Fibroblast of mammary gland (primary cell): ENCODE measurements around the gene AKTIP.

ENCODE experiments used
- DNase-seq: peaks from one replicate; pipeline ENCODE4 v3.0.0-alpha.2; 2010; ENCODE audit warnings: low read depth
- H3K4me3 ChIP-seq: 2 replicates; pipeline ENCODE4 v1.5.1; 2011; ENCODE audit warnings: low read depth, mild to moderate bottlenecking, low read length, moderate library complexity; ENCODE audit not compliant: control insufficient read depth
- TF ChIP-seq, protein P1 (sequence below): conservative IDR thresholded peaks from 2 replicates; pipeline ENCODE4 v1.5.1; 2011; ENCODE audit warnings: low read depth, low read length, inconsistent platforms; ENCODE audit not compliant: control insufficient read depth, insufficient read depth

The AKTIP gene

DNA sequence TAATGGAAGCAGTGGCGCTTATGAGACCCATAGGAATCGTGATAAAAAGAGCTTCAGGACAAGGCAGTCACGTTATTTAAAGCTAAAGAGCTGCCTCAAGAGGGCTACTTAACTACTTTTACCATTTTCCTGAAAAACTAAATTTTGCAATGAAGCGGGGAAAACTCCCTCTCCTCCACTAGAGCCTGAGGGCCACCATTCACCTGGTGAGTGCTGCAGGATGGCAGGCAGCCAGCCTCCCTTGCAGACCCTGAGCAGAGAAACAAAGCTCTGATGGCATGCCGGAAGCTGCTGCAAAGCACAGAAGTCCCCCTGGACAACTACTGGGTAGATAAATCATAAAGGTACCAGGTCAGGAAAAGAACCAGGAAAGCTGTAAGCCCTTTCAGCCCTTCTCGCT is 8.4 kb downstream of the AKTIP start:
- no peak overlapping the region for H3K4me3 ChIP-seq
- TF ChIP-seq, protein P1, sequence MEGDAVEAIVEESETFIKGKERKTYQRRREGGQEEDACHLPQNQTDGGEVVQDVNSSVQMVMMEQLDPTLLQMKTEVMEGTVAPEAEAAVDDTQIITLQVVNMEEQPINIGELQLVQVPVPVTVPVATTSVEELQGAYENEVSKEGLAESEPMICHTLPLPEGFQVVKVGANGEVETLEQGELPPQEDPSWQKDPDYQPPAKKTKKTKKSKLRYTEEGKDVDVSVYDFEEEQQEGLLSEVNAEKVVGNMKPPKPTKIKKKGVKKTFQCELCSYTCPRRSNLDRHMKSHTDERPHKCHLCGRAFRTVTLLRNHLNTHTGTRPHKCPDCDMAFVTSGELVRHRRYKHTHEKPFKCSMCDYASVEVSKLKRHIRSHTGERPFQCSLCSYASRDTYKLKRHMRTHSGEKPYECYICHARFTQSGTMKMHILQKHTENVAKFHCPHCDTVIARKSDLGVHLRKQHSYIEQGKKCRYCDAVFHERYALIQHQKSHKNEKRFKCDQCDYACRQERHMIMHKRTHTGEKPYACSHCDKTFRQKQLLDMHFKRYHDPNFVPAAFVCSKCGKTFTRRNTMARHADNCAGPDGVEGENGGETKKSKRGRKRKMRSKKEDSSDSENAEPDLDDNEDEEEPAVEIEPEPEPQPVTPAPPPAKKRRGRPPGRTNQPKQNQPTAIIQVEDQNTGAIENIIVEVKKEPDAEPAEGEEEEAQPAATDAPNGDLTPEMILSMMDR, result no peak
- DNase-seq, result no peak

DNA sequence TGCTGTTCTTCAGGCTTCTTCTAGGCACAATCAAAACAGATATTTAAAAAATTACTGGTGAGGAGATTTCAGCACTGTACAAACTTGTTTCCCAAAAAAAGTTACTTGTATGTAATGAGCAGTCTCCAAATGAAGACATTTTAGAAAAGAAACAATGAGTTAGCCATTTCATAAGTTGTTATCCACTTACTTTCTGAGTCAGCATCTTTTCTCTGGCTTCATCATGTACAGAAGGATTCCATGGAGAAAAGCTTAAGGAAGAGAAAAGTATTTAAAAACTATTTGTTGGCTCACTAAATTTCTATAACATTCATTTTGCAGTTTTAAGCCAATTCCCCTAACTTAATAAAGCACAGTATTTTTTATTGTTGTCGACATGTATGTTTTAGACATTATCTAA is 10.5 kb downstream of the AKTIP start:
- no peak overlapping the region for H3K4me3 ChIP-seq
- TF ChIP-seq, protein P1, result no peak
- DNase-seq, result no peak

DNA sequence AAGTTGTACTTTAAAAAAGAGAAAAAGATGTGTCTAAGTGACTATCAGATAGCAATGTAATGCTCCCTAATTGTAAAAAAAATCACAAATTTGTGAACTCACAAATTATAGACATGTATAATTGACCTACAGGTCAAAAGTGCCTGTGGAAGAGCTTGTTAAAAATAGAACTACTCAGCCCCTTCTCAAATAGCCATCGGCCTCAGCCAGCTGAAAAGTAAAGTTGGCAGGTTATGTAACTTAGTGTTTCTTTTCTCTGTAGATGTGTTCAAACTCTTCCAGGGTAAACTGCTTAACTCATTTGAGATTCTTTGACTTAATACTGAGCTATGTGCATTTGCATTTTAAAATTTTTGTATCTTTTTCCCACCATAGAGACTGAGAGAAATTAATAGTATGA is 13.3 kb downstream of the AKTIP start:
- H3K4me3 ChIP-seq, result no peak overlapping the region
- no peak for DNase-seq
- TF ChIP-seq, protein P1, result no peak

DNA sequence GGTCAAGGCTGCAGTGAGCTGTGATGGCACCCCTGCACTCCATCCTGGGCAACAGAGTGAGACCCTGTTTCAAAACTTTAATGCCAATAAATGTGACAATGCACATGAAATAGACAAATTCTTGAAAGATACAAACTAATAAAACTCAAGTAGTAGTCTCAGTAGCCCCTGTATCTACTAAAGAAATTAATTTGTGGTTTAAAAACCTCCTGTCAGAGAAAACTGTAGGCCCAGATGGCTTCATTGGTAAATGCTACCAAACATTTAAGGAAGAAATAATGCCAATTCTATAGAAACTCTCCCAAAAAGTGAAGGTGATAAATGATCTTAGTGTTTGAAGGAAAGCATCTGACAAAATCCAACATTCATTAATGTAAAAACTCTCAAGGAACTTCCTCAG is 16.8 kb downstream of the AKTIP start:
- DNase-seq, result no peak
- no peak overlapping the region for H3K4me3 ChIP-seq
- TF ChIP-seq, protein P1, result no peak

DNA sequence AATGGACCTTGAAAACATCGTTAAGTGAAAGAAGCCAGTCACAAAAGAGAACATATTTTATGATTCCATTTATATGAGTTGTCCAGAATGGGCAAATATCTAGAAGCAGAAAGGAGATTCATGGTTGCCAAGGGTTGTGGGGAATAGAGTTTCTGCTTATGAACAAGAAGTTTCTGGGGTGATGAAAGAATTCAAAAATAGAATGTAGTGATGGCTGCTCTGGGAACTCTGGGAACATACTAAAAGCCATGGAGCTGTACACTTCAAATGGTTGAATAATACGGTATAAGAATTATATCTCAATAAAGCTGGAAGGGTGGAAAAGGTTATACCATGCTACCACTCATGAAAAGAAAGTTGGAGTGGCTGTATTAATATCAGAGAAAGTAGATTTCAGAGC is 18.5 kb downstream of the AKTIP start:
- no peak for DNase-seq
- no peak overlapping the region for H3K4me3 ChIP-seq
- TF ChIP-seq, protein P1, result no peak

DNA sequence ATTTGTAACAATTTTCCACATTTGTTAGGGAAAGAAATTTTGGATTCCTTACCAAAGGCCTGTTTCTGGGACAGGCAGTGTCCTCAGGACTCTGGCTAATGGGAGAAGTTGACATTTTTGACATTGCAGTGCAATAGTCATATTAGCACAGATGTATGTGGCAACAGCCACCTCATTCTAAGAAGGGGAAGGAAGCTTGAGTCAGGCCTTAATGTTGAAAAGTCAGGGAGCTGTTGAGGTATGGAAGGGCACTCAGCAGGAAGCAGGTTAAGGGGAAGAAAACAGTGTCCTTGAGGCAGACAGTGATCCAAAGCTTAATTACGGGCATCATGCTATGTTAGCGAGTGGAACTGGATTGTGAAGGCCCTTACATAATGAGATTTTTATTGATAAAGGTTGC is 20.9 kb downstream of the AKTIP start:
- DNase-seq, result no peak
- no peak overlapping the region for H3K4me3 ChIP-seq
- TF ChIP-seq, protein P1, result no peak

DNA sequence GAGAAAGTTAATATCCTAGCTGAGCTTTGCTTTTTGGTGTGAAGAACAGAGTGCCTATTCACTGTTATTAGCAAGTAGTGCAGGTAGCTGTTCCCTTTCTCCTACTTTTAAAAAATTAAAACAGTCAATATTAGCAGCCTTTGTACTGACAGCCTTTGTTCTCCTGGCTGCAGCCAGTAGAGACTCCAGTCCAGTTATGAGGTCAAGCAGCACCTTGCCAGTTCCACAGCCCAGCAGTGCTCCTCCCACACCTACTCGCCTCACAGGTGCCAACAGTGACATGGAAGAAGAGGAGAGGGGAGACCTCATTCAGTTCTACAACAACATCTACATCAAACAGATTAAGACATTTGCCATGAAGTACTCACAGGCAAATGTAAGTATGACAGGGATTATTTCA is 22.6 kb downstream of the AKTIP start:
- TF ChIP-seq, protein P1, result no peak
- DNase-seq, result no peak
- H3K4me3 ChIP-seq, result no peak overlapping the region
